ENCODE data around the gene CELF1. TPM values are rescaled to one million over a fixed set of nuclear protein-coding genes. Genes with fewer than 3 reads are reported as not detected.

Gene CELF1
- total RNA-seq, 1 experiment from 2014 or later: 73.1 TPM

DNA sequence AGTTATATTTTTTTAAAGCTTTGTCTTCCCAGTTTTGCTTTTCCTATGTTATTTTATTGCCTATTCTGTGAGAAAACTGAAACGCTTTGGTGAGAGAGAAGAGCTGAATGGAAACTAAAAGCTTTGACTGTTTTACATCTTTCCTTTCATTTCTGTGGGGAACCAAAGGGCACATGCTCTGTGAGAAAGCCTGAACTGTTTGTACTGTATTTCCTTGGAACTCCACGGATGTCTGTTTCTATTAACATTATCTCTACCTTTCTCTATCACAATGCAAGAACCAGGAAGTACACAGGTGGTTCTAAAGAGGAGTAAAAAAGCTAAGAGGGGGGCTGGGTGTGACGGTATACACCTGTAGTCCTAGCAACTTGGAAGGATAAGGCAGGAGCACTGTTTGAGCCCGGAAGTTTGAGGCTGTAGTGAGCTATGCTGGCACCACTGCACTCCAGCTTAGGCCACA lies 43.8 kb downstream of the CELF1 start:
- DNase-seq (ENCODE audit: low read depth): no peak

DNA sequence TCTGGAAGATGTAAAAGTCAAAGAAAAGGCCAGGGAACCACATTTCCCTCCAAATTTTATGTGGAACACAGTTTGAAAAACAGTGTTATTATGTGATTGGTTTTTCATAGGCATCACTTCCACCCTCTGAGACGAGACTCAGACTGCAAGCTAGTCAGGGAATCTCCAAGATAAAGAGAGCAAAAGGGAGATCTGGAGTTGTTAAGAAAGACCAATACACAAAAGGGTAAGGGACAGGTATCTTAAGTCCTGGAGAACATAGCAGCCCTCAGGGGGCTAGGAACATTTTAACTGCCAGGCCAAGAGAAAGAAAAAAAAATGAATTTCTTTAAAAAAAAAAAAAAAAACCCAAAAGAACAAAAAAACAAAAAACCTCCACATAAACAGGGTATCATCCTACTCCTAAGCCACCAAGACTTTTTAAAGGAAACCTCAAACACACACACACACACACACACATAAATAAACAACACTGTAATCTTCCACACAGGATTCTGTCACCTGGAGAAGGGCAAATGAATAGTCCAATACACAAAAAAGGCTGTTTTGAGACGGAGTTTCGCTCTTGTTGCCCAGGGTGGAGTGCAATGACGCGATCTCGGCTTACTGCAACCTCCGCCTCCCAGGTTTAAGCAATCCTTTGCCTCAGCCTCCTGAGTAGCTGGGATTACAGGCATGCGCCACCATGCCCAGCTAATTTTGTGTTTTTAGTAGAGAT lies 44.5 kb downstream of the CELF1 start:
- DNase-seq (ENCODE audit: low read depth): no peak

DNA sequence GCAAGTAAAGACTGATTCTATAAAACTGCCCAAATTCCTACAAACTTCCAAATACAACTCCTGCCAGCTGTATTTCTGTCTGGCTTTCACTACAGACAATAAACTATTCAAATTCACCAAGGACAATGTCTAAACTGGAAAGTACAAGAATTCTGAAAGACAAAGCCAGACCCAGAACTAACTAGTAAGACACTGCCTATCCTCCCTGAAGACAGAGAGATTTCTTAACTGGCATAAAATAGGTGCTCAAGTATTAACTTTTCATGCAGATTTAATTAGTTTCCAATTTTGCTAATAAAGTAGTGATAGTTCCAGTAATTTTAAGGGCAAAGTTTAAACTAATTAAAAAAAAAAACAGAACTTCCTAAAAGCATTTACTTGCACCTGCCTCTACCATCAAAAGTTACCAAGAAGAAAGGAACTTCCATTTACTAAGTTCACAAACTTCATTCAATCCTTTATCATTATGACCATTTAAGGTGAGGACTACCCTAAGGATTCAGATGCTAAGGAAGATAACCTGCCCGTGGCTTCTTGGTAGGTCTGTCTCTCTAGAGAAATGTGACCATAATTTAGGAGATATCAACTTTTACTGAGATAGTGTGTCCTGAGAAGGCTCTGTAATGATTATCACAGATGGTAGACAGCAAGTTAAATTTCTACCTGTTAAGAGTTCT lies 45.2 kb downstream of the CELF1 start:
- no peak for DNase-seq (ENCODE audit: low read depth)

DNA sequence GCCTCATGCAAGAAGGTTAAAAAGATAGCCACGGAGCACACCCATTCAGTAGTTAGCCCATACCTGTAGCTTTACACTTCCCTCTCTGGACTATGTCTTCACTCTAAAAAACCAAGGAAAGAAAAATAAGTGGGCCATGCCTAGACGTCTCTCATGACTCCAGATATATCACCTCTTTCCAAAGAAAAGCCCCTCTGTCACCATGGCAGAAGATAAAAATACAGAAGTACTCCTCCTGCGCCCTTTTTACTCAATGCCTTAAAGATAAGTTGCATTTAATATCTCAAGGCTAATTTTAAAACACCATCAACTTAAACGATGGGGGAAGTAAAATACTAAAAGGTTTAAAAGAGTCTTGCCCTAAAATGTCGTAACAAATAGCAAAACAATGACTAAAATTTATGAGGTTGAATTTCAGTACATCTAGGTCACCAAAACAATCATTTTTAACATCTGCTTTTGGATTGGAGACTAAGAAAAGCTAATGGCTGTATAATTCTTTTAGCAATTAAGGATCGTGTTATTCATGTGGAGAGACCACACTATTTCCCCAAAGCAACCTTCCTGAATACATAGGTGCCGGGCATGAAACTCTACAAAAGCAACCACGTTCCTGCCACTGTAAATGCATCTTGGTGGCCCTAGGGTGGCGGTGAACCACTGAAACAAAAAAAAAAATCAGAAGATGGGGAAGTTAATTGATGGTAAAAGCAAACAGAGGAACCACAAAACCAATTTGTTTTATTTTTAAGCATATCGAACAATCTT lies 46.0 kb downstream of the CELF1 start:
- no peak for DNase-seq (ENCODE audit: low read depth)

DNA sequence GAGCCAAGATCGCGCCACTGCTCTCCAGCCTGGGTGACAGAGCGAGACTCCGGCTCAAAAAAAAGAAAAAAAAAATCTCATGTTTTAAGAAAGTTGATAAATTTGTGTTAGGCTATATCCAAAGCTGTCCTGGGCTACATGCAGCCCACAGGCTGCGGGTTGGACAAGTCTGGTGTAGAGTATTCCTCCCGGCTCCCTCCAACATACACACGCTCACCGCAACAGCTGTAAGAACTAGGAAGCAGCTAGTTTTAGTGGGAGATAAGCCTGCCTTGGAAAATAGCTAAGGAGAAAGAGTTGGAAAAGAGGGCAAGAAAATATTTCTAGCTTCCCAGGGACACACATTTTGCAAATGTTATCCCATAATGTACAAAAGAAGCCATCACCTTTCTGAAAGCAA lies 46.6 kb downstream of the CELF1 start:
- no peak for DNase-seq (ENCODE audit: low read depth)

DNA sequence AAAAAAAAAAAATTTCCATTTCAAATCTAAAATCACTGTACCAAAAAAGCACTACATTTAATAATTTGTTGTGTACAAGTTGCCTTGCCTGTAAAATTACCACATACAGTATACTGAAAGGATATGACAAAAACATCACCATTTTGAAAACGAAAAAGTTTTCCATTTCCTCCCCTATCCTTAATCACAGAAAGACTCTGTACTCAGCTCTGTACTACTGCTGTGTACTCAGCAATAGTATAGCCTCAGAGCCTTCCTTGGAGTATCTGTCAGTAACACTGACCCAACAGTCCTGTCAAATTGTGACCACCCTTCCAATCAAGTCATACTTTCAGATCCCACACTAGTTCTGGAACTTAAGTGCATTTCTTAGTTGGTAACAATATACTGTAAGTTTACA lies 48.0 kb downstream of the CELF1 start:
- DNase-seq (ENCODE audit: low read depth): no peak

DNA sequence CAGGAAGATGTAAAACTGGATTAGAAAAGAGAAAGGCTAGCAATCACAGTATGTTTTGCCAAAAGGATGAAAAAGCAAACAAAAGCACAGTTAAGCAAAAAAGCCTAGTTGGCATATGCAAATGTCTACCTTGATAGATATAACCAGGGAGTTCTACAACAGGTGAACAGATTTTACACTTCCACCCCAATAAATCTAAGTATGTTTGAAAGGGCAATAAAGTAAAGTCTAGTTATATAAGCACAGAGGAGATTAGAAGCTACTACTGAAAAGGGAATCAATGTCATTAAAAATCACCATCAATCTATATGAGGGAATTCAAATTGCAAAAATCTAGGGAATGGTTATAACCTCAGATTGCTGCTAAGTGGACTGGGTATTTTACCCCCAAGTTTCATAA lies 49.7 kb downstream of the CELF1 start:
- DNase-seq (ENCODE audit: low read depth): no peak

DNA sequence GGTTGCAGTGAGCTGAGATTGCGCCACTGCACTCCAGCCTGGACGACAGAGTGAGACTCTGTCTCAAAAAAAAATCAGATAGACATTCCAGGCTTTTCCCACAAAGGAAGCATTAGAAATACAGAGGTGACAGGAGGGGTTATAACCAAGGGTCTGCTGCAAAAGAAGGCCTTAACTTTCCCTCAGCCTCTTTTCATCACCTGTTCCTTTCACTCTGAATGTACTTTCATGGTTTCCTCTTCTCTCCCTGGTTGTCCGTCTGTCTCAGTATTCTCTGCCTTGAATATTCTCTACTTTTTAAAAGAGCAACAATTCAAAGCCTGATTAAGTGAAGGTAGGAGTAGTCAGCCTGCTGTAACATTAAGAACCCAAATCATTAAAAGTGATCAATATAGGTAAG lies 50.2 kb downstream of the CELF1 start:
- no peak for DNase-seq (ENCODE audit: low read depth)

DNA sequence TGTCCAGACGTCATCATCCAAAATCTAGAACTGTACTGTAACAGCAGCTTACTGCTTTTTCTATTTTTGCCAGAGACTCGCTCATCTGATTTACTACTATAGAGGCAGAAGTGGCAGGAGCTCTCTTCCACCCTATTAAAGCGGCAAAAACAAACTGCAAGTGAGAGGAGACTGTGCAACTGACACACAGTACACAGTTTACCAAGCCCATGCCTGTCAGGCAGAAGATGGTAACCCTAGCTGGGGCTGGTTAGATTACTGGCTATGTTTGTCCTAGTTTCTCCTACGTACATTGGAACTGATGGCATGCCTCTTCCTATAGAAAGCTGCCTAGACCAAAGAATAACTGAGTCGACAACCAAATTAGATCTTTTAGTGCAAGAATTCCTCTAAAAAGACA lies 51.8 kb downstream of the CELF1 start:
- no peak for DNase-seq (ENCODE audit: low read depth)

DNA sequence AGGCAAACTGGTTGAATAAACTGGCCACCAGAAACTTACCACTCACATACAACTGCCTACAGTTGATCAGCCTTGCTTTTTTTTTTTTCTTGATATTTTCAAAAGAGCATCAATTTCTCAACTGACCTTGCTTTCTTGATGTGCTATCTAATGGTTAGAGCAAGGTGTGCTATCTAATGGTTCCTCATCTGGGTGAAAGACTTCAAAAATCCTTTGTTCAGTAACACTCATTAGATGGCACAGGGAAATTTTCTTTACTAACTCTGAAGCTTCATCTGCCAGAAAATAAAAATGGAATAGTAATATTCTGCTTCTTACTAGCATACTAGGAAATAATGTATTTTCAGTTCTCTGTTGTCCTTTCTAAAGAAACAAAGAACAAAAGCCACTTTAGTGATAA lies 52.8 kb downstream of the CELF1 start:
- no peak for DNase-seq (ENCODE audit: low read depth)

DNA sequence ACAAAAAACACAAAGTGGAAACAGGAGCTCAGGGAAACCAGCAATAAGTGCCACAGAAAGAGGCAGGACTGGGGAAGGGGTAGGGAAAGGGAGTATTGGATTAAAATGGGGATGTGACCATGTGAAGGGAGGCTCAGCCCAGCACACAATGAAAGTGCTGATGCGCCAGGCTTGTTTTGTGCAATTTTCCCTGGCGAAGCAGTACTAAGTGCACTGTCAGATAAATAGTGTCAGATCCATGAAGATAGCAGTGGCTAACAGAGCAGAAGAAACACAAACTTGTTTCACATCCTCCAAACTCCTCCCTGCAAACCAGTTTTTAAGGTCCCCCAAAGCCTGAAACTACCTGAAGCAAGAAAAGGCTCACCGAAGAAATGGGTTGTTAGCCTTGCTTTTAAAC lies 53.3 kb downstream of the CELF1 start:
- DNase-seq (ENCODE audit: low read depth): no peak

DNA sequence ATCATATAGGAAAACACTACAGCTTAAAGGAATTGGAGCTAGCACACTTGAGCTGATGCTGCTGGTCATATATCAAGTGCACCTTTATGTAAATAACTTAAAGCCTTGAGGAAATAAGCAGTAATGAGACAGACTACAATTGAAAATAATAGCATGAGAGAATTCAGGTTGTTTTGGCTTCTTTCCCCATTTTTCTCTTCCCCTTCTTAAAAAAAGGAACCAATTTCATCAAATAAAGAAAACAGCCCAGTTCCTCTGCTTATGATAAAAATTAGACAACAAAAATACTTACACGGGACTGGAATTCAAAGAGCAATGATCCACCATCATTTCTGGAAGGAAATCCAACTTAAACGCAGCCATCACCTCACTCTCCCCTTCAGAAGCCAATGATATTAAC lies 53.8 kb downstream of the CELF1 start:
- no peak for DNase-seq (ENCODE audit: low read depth)

DNA sequence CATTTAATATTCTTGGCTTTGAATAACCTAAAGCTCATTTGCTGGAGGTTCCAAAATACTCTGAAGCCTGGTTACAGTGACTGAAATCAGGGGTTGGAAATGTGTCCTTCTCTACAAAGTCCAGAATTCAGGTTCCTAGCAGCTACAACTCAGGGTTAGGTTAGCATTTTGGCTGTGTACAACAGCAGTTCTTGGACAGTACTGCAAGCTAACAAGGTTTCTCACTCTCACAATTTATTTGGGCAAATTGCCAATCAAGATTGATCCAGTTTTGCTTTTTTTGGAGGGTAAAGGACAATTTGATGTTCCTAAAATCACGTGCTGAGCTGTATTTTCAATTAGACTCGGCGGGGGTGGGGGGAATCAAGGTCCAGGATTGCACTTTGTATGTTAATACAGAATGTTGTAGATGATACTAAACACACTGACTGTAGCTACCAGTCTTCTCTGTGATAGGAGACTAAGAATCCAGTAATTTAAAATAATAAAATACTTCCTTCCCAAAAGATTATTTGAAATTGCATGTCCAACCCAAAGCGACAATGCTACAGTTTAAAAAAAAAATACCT lies 54.3 kb downstream of the CELF1 start:
- DNase-seq (ENCODE audit: low read depth): no peak

DNA sequence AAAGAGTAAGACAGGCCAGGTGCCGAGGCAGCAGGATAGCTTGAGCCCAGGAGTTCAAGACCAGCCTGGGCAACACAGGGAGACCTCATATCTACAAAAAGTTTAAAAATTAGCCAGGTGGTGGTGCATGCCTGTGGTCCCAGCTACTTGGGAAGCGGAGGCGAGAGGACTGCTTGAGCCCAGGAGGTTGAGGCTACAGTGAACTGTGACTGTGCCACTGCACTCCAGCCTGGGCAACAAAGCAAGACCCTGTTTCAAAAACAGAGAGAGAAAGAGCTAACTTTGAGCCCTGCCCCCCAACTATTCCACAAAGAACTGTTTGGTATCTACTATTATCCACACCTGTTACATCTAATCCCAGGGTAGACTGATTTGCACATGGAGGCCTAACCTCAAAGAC lies 54.8 kb downstream of the CELF1 start:
- no peak for DNase-seq (ENCODE audit: low read depth)

DNA sequence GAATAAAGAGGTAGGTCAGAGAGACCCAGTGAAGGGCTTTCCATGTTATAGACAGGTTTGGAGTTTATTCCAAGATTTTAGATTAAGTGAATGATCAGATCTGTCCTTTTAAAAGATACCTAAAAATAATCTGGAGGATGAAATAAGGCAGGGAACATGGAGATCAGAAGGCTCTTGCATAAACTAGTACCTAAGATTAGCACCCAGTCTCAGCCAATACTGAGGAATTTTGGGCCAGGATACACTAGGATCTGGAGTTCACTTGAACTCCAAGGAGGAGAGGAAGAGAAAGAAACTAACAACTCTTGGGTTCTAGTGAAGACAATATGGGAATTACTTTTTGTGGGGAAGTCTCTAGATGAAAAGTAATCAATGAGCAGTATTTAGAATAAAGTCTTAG lies 56.1 kb downstream of the CELF1 start:
- no peak for DNase-seq (ENCODE audit: low read depth)

DNA sequence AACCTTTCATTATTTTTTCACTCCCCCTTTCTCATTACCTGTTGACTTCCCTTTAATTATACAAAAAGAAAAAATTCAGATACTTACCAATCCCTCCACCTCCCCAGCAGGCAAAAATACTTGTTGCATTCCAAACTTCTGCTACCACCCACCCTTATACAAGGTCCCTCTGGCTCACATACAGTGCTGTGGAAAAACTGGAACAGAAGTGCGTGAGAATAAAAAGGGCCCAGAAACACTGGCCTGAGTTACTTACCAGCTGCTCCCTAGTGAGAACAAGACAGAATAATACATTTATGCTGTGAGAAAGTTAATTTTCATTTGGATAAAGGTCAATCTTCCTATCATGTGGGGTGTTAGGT lies 57.1 kb downstream of the CELF1 start:
- DNase-seq (ENCODE audit: low read depth): no peak

DNA sequence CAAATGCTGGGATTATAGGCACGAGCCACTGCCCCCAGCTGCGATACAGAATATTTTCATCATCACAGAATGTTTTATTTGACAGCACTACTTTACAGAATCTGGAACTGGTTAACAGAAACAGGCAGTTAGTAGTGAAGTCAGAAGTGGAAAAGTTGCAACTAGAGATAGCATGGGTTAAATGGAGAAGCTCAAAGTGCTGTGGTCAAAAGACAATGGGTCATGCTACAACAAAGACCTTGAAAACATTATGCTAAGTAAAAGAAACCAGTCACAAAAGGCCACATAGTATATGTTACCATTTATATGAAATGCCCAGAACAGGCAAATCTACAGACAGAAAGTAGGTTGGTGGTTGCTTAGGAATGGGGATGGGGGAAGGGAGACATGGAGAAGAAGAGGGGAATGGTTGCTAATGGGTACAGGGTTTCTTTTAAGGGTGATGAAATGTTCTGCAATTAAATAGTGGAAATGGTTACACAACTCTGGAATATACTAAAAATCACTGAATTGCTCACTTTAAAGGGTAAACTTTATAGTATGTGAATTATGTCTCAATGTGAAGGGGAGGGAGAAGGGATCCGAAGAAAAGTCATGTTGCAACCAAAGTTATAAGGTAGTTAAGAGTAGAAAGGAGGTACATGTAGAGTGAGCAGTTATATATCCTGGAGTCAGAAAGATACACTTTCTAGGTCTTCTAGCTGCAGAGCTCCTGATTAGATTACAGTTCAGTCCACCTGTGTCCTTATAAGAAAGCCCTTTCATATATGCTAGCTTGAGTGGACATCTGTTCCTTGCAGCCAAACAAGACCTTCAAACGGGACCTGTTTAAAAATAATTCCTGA lies 57.7 kb downstream of the CELF1 start:
- no peak for DNase-seq (ENCODE audit: low read depth)

DNA sequence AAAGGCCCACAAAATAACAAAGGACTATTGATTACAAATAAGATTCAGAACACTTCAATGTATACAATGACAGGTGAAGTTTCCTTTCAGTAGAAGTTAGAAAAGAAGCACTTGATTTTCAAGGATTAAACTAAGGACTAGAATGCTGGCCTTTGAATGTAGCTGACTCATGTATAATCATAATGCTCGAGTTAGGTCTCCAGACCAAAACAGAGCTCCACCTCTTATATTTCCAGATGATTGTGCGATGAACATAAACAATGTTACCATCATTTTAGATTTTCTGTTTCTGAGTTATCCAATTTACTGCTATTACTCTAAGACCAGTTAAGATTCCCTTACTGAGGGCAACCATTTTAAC lies 63.6 kb downstream of the CELF1 start:
- no peak for DNase-seq (ENCODE audit: low read depth)

DNA sequence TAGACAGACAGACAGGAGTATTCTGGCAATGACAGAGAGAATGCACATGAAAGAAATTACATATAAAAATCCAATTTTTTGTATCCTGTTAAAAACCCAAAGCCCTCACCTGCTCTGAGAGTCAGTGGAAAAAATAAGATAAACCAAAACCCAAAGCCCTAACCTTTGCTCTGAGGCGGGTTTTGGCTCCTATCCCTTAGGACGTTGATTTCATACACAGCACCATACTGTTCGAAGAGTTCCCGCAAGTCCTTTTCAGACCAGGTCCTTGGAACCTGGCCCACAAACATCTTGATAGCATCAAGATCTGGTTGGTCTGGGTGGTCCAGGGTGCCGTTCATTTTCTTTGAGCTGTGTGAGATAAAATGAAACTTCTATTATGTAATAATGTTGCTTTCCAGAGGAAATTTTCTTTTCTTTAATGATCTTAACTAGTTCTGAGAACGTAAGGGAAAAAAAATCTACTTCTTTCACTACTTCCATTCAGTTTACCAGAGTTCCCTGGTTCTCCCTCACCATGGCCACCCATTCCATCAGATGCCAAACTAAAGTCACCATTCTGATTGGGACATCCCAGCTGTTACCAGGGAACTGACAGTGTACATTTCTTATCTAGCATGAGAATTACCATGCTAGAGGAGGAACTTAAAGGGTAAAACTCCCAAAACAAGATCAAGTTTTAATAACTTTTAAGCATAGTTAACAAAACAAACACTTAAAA lies 64.1 kb downstream of the CELF1 start:
- no peak for DNase-seq (ENCODE audit: low read depth)

DNA sequence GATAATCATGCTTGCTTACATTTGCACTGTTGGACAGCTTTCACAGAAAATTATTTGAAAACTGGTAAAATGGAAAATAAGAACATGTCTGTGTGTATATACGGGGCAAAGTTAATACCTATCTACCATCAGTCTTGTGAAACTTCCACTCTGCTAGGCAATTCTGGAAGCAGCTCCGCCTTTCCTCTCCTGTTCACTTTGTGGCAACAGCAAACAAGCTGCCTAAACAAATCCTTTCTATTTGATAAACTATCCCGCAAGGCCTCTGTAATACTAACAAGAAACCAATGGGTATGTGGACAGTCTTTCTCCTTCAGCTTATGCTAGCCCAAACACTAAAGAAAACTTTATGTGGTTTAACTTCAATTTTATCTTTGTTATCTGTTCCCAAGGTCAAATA lies 64.8 kb downstream of the CELF1 start:
- no peak for DNase-seq (ENCODE audit: low read depth)

DNA sequence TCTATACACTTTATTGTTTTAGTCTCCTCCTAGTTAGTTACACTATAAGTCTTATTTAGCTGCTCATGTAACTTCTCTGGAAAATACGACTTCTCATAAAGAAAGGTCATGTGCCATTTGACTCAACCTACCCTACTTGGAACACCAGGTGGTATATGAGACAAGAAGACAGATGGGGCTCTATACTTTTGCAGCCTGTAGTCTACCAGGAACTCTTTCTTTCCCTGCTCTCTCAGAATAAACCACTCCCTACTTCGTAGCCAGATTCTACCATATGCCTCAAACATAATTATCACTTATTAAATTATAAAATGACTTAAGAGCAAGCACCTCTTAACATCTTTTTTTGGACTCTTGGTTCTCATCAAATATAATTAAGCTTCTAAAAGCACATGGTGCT lies 65.5 kb downstream of the CELF1 start:
- DNase-seq (ENCODE audit: low read depth): no peak

Data from M059J (cell line).